Right ventricle myocardium inferior (tissue), 1 donor: ENCODE data around the gene ZNF124. TPM values are rescaled to one million over a fixed set of nuclear protein-coding genes. Genes with fewer than 3 reads are reported as not detected.
A peak's percentile ranks its signal among the peaks of the same experiment; 100 is the strongest.
"Not testable (repeated sequence)": the region's sequence is repeated elsewhere in the genome, so short reads cannot be mapped to it uniquely, and the experiment has no call there.

Experiments used
- ATAC-seq: fragments of 200-7000 bp; cut with Tn5 transposase; one replicate; pipeline ENCODE4 v1.9.1; 2020; ENCODE audit warnings: mild to moderate bottlenecking, moderate library complexity
- DNase-seq: peaks from one replicate; pipeline ENCODE4 v3.0.0; 2021; ENCODE audit errors: missing footprints
- intact Hi-C: fragments of 100-400 bp; cut with DNase I; formaldehyde crosslinking; loops from one replicate; pipeline ENCODE4 v1.11.0; 2022
- total RNA-seq: library from RNA; stranded (reverse); fragmentation: NEBNext Ultra II Directional; extraction: Animal tissue kit (Norgen Biotek cat#: 25700); gene quantifications from one replicate; pipeline ENCODE4 v1.2.1, GENCODE V29; 2021
- donor health status: DM: no; HTN: yes; CAD: no; lungs with severe emphysema.

Gene ZNF124
- total RNA-seq, 1 donor from 2014 or later, result 7.9 TPM

DNA sequence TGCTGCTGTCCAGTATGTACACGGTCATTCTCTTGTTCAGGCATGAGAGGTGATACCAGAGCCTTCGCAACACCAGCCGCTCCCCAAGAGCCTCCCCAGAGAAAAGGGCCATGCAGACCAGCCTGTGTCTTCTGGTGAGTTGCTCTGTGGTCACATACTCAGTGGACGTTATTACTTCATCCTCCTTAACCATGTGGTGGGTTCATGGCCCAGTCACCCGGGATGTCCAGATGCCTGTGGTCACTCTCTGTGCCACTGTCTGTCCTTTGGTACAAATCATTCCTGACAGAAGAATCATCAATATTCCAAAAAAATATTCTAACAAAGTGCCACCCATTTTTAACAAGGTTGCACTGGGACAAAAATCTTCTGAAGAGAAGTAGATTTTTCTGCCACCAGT, 8.8 kb upstream of the ZNF124 start:
- no peak for ATAC-seq
- DNase-seq, result no peak
- intact Hi-C loops, result no loop called here

DNA sequence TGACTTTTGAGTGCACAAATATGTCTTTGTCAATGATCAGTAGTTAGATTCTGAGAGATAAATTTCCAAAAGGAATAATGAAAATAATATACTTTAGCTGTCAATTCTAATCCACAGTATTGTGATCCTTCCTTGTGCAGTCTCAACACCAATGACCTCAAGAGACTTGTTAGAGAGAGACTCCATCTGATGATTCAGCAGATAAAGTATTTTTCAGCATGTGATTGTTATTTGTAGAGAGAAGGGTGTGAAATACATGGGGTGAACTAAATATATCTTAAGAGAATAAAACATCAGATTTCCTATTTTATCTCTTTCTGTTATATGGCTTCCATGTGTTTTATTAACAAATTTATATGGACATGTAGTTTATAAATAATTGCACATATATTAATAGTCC, 5.9 kb upstream of the ZNF124 start:
- DNase-seq, result no peak
- ATAC-seq, result no peak
- intact Hi-C loops, result no loop called here

DNA sequence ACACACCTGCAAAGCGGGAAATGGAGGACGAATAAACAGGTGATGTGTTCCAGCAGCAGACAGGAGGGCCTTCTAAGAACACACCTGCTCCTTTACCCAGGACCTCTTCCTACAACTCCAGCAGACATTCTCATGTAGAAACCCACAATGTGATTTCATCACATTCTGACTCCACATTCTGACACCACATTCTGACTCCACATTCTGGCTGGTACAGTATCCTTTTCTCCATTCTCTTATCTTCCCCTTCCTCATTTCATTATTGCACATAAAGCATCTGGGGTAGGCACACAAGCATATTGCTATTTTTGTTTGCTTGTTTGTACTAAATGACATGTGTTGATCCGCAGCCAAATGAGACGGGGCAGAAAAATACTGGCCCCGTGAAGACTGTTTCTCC, 3.6 kb upstream of the ZNF124 start:
- DNase-seq (no peak), ATAC-seq (no peak)
- intact Hi-C loops, result no loop called here

DNA sequence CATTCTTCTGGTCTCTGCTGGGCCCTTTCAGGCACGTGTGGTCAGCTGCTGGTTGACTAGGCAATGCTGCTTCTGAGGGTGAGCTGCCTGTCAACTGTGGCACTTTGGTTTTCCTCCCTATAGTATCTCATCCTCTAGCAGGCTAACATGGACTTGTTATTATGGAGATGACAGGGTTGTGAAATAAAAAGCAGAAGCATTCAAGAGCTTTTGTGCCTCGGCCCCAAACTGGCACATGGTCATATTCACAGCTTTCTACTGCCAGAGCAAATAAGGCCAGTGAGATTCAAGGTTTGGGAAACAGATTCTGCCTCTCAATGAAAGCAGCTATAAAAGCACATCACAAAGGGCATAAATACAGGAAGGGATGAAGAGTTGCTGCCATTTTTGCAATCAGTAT, 1.6 kb upstream of the ZNF124 start:
- ATAC-seq (no peak), DNase-seq (no peak)
- intact Hi-C loops, result loop anchor here (5.0 kb wide), 1 partner anchor 39 kb away; no protein-coding TSS in a partner anchor

DNA sequence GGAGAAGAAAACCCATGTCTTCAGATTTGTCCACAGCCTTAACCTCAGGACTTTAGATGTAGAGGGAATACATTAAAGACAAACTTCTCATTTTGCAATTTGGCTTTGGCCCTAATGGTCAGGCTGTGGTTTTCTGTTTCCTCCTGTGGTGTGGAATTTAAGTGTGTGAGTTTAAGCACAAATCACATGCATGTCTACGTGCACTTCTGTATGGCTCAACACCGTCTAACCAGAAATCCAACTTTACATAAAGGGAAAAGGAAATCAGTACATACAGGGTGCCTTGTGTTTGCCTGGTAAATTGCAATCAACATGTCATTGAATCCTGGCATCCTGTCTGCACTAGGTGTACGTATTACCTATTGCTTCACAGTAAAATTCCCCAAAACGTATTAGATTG, 1.2 kb upstream of the ZNF124 start:
- intact Hi-C loops, result loop anchor here (5.0 kb wide), 1 partner anchor 39 kb away; no protein-coding TSS in a partner anchor
- ATAC-seq, result no peak
- DNase-seq, result no peak

DNA sequence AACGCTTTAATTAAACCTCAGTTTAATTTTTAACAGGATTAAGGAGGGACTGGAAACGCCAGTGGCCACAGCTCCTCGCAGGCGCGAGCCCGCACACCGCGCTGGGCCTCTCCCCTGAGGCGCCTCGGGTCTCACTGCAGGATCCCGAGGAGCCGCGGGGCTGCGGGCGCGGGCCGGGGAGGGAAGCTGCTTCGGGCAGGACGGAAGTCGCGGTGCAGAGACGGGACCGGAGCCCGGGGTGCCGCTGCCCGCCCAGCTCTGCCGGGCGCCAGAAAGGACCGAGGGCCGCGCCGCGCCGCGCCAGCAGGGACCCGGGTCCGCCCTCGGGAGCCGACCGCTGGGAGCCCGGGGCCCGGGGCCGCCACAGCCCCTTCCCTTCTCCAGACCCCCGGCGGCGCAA, 377 bp downstream of the ZNF124 start:
- intact Hi-C loops, result loop anchor here (5.0 kb wide), 1 partner anchor 41 kb away; no protein-coding TSS in a partner anchor
- not testable (repeated sequence) for DNase-seq
- ATAC-seq, result peak; percentile 75

DNA sequence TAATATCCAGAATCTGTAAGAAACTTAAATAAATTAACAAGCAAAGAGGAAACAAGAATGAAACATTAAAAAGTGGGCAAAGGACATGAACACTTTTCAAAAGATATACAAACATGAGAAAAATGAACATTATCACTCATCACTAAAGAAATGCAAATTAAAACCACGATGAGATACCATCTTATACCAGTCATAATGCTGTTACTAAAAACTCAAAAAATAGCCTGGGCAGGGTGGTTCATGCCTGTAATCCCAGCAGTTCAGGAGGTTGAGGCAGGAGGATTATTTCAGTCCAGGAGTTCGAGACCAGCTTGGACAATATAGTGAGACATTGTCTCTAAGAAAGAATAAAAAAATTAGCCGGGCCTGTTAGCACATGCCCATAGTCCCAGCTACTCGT, 6.1 kb downstream of the ZNF124 start:
- ATAC-seq (no peak), DNase-seq (no peak)
- intact Hi-C loops, result loop anchor here (5.0 kb wide), 1 partner anchor 38 kb away; no protein-coding TSS in a partner anchor

DNA sequence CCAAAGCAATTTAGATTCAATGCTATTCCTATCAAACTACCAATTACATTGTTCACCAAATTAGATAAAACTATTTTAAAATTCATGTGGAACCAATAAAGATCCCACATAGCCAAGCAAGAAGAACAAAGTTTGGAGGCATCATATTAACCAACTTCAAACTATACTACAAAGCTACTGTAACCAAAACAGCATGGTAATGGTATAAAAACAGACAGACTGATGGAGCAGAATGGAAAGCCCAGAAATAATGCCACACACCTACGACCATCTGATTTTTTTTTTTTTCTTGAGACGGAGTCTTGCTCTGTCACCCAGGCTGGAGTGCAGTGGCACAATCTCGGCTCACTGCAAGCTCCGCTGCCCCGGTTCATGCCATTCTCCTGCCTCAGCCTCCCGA, 7.1 kb downstream of the ZNF124 start:
- no peak for ATAC-seq
- DNase-seq, result no peak
- intact Hi-C loops, result loop anchor here (5.0 kb wide), 1 partner anchor 37 kb away; no protein-coding TSS in a partner anchor

DNA sequence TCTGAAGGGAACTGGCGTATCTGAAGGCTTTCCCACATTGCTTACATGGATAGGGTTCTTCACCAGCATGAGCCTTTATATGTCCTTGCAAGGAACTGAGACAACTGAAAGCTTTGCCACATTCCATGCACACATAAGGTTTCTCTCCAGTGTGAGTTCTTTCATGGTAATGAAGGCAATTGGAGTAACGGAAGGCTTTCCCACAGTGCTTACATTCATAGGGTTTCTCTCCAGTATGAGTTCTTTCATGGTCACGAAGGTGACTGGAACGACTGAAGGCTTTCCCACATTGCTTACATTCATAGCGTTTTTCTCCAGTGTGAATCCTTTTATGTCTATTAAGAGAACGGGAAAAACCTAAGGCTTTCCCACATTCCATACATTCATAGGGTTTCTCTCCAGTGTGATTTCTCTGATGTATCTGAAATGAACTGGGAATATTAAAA, 15.0 kb downstream of the ZNF124 start:
- intact Hi-C loops, result no loop called here
- DNase-seq, result no peak
- ATAC-seq, result no peak

DNA sequence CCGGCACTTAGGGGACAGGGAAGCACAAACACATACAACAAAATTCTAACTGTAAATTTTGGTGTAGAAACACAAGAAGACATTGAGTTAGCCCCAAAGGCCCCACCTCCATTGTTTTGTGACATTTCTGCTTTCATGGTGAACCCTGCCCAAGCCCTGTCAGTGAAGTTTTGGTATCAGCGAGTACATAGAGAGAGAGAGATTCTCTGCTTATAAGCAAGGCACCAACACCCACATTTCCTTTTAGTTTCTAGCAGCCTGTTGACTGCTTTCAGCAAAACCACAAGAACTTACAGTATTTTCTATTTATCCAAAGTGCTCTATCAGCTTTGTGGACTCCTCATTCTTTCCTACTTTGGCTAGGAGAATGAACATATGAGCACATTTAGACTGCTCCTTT, 24.0 kb downstream of the ZNF124 start:
- ATAC-seq, result no peak
- DNase-seq, result no peak
- intact Hi-C loops, result no loop called here

DNA sequence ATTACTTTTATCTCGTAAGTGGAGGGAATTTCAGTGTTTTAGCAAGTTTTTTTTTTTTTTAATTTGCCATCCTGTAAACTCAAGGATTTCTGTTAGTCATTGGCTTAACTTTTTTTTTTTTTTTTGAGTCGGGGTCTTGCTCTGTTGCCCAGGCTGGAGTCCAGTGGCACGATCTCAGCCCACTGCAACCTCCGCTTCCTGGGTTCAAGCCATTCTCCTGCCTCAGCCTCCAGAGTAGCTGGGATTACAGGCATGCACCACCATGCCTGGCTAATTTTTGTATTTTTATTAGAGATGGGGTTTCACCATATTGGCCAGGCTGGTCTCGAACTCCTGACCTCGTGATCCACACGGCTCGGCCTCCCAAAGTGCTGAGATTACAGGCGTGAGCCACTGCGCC, 24.7 kb downstream of the ZNF124 start:
- intact Hi-C loops, DNase-seq, ATAC-seq: not testable (repeated sequence)

DNA sequence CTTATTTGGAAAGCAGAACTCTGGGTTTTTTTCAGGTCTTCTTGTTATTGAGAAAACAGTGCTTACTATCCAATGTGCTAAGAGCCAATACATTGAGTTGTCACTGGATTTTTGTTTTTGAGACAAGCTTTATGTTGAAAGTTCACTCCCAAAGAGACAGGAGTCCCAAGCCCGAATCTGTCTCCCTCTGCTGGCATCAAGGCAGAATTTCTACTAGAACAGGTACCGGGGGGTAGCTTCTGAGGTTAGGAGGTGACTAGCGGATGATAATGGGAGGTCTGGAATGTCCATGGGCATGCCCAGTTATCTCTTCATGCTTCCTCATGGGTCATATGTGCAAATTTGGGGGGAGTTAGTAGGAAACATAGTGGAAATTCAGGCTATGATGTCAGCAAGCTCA, 25.1 kb downstream of the ZNF124 start:
- ATAC-seq (no peak), DNase-seq (no peak)
- intact Hi-C loops, result no loop called here

DNA sequence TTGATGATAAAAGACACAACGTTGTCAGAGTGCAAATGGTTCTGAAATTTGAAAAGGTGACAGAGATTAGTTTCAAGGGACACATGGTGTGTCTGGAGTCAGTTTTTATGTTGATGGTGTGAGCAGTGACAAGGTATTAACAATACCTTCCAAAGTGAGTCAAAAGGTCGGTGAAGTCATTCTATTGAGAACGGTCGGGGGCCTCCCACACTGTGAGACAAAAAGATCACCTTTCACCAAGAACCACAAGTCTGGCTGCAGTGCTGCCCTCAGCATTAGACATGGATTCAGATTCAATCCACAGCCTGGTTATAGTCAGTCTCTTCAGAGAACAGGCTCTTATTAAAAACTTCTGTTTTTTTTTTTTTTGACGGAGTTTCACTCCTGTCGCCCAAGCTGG, 26.5 kb downstream of the ZNF124 start:
- intact Hi-C loops, result no loop called here
- no peak for ATAC-seq
- DNase-seq, result no peak

DNA sequence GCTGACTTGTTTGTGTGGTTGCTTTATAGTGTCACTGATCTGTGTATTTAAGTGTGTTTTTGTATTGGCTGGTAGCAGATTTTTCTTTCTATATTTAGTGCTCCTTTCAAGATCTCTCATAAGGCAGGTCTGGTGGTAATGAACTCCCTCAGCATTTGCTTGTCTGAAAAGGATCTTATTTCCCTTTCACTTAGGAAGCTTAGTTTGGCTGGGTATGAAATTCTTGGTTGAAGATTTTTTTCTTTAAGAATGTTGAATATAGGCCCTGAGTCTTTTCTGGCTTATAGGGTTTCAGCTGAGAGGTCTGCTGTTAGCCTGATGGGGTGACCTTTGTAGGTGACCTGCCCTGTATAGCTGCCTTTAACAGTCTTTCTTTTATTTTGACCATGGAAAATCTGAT, 32.3 kb downstream of the ZNF124 start:
- DNase-seq, ATAC-seq, intact Hi-C loops: not testable (repeated sequence)

DNA sequence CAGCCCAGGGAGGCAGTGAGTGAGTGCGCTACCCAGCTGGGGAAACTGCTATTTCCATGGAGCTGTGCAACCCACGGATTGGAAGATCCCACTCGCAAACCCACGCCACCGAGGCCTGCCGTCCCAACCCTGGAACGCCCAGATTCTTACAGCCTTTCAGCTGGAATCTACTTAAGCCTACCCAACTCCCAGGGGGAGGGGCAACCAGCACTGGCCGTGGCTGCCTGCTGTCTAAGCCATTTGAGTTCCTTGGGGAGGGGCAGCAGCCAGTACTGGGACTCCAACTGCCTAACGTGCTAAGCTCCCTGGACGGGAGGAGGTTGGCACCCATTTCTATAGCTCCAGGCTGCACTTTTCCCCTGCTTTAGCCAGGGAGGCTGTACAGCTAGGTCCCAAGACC, 40.6 kb downstream of the ZNF124 start:
- intact Hi-C loops, result no loop called here
- ATAC-seq (no peak), DNase-seq (no peak)

DNA sequence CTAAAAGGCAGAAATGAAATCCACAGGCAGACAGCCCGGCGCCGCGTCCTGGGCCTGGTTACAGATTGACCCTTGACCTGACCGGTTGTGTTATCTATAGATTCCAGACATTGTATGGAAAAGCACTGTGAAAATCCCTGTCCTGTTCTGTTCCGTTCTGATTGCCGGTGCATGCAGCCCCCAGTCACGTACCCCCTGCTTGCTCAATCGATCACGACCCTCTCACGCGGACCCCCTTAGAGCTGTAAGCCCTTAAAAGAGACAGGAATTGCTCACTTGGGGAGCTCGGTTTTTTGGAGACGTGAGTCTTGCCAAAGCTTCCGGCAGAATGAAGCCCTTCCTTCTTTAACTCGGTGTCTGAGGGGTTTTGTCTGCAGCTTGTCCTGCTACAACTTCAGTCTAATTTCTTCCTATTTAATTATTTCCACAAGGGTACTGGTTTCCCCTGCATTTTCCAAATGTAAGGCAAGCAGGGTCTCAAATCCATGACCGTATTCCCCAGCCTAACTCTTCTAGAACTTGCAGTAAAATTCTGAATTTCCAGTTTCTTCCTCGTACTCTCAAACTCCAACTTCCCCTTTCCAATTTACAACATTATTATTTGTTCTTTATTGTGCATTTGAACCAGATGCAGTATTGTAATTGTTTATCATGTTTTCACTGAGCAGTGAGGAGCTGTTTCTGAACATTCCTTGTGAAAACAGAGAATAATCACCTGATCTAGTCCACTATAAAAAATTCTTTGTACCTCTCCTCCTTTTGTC, 44.1 kb downstream of the ZNF124 start:
- not testable (repeated sequence) for ATAC-seq

DNA sequence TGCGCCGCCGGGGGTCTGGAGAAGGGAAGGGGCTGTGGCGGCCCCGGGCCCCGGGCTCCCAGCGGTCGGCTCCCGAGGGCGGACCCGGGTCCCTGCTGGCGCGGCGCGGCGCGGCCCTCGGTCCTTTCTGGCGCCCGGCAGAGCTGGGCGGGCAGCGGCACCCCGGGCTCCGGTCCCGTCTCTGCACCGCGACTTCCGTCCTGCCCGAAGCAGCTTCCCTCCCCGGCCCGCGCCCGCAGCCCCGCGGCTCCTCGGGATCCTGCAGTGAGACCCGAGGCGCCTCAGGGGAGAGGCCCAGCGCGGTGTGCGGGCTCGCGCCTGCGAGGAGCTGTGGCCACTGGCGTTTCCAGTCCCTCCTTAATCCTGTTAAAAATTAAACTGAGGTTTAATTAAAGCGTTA, 45.2 kb downstream of the ZNF124 start:
- not testable (repeated sequence) for DNase-seq
- intact Hi-C loops, result loop anchor here (5.0 kb wide), 1 partner anchor 41 kb away; no protein-coding TSS in a partner anchor
- peak; percentile 82 for ATAC-seq

More for the DNA sequence above, 44.1 kb downstream of the ZNF124 start:
- intact Hi-C loops, result loop anchor here (5.0 kb wide), 1 partner anchor 40 kb away; no protein-coding TSS in a partner anchor
- peak; percentile 58 for DNase-seq

DNA sequence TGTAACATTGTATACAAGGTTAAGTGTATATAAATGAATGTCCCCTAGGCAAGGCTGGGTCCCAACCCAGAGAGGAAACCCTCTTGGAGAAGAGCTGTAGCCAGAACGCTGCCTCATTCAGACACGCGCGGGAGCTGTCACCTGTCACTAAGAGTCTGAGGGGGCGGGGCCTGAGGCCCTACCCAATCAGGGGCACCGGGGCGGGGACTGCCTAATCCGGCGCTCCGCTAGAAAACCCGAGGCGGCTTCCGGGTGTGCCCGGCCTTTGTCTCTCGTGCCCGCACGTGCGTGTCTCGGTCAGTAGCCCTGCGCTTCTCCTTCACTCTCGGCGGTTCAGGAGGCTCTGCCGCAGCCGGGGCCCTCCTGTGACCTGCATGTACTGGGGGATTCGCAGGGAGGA, 45.7 kb downstream of the ZNF124 start:
- intact Hi-C loops, result loop anchor here (5.0 kb wide), 1 partner anchor 41 kb away; no protein-coding TSS in a partner anchor
- ATAC-seq, result peak; percentile 100

DNA sequence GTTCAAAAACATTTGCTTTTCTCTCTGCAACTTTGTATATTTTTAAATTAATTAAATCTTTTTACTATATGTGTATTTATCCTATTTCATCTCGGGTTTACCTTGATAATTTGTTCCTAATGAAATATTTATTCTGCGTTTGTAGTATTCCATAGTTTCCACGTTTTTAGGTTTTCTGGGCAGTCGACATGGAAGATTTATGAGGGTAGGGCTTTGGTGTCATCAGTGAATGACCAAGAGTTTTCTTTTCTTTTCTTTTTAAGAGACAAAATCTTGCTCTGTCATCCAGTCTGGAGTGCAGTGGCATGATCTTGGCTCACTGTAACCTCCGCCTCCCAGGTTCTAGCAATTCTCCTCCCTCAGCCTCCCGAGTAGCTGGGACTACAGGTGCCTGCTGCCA, 50.4 kb downstream of the ZNF124 start:
- ATAC-seq (no peak), DNase-seq (no peak)
- intact Hi-C loops, result no loop called here

More for the DNA sequence above, 45.7 kb downstream of the ZNF124 start:
- DNase-seq, result not testable (repeated sequence)

DNA sequence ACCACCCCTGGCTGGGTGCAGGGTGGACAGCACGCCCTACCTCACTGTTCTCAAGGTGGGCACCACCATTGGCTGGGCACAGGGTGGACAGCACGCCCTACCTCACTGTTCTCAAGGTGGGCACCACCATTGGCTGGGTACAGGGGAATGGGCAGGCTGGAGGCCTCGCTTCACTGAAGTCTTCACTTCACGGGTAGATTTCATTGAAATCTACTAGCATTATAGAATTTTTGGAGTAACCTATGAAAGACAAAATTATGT, 51.5 kb downstream of the ZNF124 start:
- DNase-seq, intact Hi-C loops, ATAC-seq: not testable (repeated sequence)
